HL-60 (cell line): ENCODE data around the gene MYLK2.

ENCODE experiments used
- REST ChIP-seq: IDR thresholded peaks from 2 replicates; pipeline ENCODE4 v1.6.1; 2012; ENCODE audit warnings: low read depth; ENCODE audit not compliant: insufficient replicate concordance
- TF ChIP-seq, protein P1 (sequence below): IDR thresholded peaks from one replicate; pipeline ENCODE4 v1.5.1; 2011; ENCODE audit warnings: low read length, control low read depth, inconsistent platforms; ENCODE audit not compliant: insufficient read depth

DNA sequence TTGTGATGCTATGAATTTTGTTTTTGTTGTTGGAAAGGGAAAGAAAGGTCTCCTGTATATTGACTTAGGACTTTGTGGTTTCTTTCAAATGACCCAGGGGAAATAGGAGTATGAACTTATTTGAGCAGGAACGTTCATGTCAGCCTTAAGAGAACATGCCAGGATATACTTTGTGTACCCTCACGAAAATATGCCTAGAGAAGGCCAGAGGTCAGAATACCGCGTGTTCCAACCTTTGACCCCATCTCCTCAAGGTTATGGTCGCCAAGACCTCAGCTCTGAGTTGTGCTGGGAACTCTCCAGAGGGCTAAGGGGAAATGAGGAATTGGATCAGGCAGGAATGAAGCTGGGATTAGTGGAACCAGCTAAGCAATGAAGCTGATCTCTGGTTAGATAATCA, 62.8 kb downstream of the MYLK2 start:
- TF ChIP-seq, protein P1, sequence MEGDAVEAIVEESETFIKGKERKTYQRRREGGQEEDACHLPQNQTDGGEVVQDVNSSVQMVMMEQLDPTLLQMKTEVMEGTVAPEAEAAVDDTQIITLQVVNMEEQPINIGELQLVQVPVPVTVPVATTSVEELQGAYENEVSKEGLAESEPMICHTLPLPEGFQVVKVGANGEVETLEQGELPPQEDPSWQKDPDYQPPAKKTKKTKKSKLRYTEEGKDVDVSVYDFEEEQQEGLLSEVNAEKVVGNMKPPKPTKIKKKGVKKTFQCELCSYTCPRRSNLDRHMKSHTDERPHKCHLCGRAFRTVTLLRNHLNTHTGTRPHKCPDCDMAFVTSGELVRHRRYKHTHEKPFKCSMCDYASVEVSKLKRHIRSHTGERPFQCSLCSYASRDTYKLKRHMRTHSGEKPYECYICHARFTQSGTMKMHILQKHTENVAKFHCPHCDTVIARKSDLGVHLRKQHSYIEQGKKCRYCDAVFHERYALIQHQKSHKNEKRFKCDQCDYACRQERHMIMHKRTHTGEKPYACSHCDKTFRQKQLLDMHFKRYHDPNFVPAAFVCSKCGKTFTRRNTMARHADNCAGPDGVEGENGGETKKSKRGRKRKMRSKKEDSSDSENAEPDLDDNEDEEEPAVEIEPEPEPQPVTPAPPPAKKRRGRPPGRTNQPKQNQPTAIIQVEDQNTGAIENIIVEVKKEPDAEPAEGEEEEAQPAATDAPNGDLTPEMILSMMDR, result no peak
- TF ChIP-seq REST, result no peak
